Neural progenitor cell (in vitro differentiated cells): ENCODE results near the gene KIF16B. TPM values are rescaled to one million over a fixed set of nuclear protein-coding genes. Genes with fewer than 3 reads are reported as not detected.

Experiments used
- DNase-seq: peaks from one replicate; pipeline ENCODE4 v3.0.0-alpha.2; 2016; ENCODE audit warnings: low spot score
- H2AFZ ChIP-seq: fragments of 200-600 bp; sonication (generic); replicated peaks from 2 replicates; pipeline ENCODE4 v1.6.1; 2016; ENCODE audit warnings: antibody characterized with exemption
- H3F3A ChIP-seq: fragments of 200-600 bp; sonication (generic); 2 replicates; pipeline ENCODE4 v1.6.1; 2016; ENCODE audit warnings: antibody characterized with exemption, low read depth
- H3K27ac ChIP-seq: fragments of 200-600 bp; sonication (generic); 2 replicates; pipeline ENCODE4 v1.5.1; 2016; ENCODE audit warnings: mild to moderate bottlenecking
- H3K27me3 ChIP-seq: fragments of 200-600 bp; sonication (generic); 2 replicates; pipeline ENCODE4 v1.6.1; 2016; ENCODE audit warnings: mild to moderate bottlenecking, moderate library complexity
- H3K36me3 ChIP-seq: fragments of 200-600 bp; sonication (generic); 2 replicates; pipeline ENCODE4 v1.5.1; 2016
- H3K4me1 ChIP-seq: fragments of 200-600 bp; sonication (generic); 2 replicates; pipeline ENCODE4 v1.6.1; 2016; ENCODE audit warnings: mixed run types
- H3K4me2 ChIP-seq: fragments of 200-600 bp; sonication (generic); 2 replicates; pipeline ENCODE4 v1.6.1; 2016
- H3K4me3 ChIP-seq: fragments of 200-600 bp; sonication (generic); 2 replicates; pipeline ENCODE4 v1.5.1; 2016
- H3K79me2 ChIP-seq: fragments of 200-600 bp; sonication (generic); 2 replicates; pipeline ENCODE4 v1.6.1; 2016; ENCODE audit warnings: low read depth
- H3K9ac ChIP-seq: fragments of 200-600 bp; sonication (generic); 2 replicates; pipeline ENCODE4 v1.6.1; 2016
- H3K9me3 ChIP-seq: fragments of 200-600 bp; sonication (generic); 2 replicates; pipeline ENCODE4 v1.5.1; 2016; ENCODE audit warnings: low read depth
- H4K20me1 ChIP-seq: fragments of 200-600 bp; sonication (generic); 2 replicates; pipeline ENCODE4 v1.6.1; 2016; ENCODE audit warnings: low read depth
- H3K27ac Mint-ChIP-seq: 3 replicates; pipeline ENCODE4 v1.8.0; 2021; ENCODE audit warnings: mixed read lengths
- H3K27me3 Mint-ChIP-seq: 2 replicates; pipeline ENCODE4 v1.8.0; 2022; ENCODE audit warnings: low read depth, mild to moderate bottlenecking, inconsistent platforms, moderate library complexity, mixed read lengths; ENCODE audit not compliant: insufficient read depth
- H3K36me3 Mint-ChIP-seq: 3 replicates; pipeline ENCODE4 v1.8.0; 2021; ENCODE audit warnings: mixed read lengths
- H3K4me1 Mint-ChIP-seq: 3 replicates; pipeline ENCODE4 v1.8.0; 2021; ENCODE audit warnings: mixed read lengths
- H3K4me3 Mint-ChIP-seq: 3 replicates; pipeline ENCODE4 v1.8.0; 2021; ENCODE audit warnings: mild to moderate bottlenecking, moderate library complexity, mixed read lengths
- H3K9me3 Mint-ChIP-seq: 3 replicates; pipeline ENCODE4 v1.8.0; 2020; ENCODE audit warnings: mixed read lengths
- CTCF ChIP-seq: fragments of 200-600 bp; sonication (generic); IDR thresholded peaks from 2 replicates; pipeline ENCODE4 v1.5.1; 2017; ENCODE audit warnings: antibody characterized with exemption, mild to moderate bottlenecking
- EZH2 ChIP-seq: fragments of 200-600 bp; sonication (generic); IDR thresholded peaks from 2 replicates; pipeline ENCODE4 v1.6.1; 2017; ENCODE audit warnings: antibody characterized with exemption, mild to moderate bottlenecking, moderate library complexity
- EZH2phosphoT487 ChIP-seq: fragments of 200-600 bp; sonication (generic); IDR thresholded peaks from 2 replicates; pipeline ENCODE4 v1.6.1; 2017; ENCODE audit warnings: antibody characterized with exemption
- total RNA-seq: library from RNA; depleted of rRNA; stranded (reverse); fragments of >200 nt; gene quantifications from 2 replicates; pipeline ENCODE4 v1.2.3, GENCODE V29; 2015; ENCODE audit warnings: low replicate concordance

The KIF16B gene
- total RNA-seq, 1 donor from 2014 or later = 15.5 TPM

- no peaks in the 10 kb centered on the region for H3K79me2 ChIP-seq
- no peaks in the 10 kb centered on the region for H3K9me3 ChIP-seq
- no peak overlapping the region for H3K4me3 ChIP-seq
- H3K27me3 Mint-ChIP-seq = no peaks in the 10 kb centered on the region
- no peak overlapping the region for H3K4me3 Mint-ChIP-seq
- no peak overlapping the region for H2AFZ ChIP-seq
- no peak overlapping the region for H3K9ac ChIP-seq
- no peaks in the 10 kb centered on the region for H3K9me3 Mint-ChIP-seq
- H3K27ac ChIP-seq = no peak overlapping the region
- no peaks in the 10 kb centered on the region for H3K4me1 ChIP-seq
- no peak for TF ChIP-seq CTCF
- no peak for TF ChIP-seq EZH2
- no peak for TF ChIP-seq EZH2phosphoT487
- no peak overlapping the region for H3K27ac Mint-ChIP-seq
- peaks cover 8% of the 10 kb centered on the region for H3K36me3 Mint-ChIP-seq
- no peaks in the 10 kb centered on the region for H3K27me3 ChIP-seq
- no peaks in the 10 kb centered on the region for H3K36me3 ChIP-seq
- peaks cover 6% of the 10 kb centered on the region for H3K4me1 Mint-ChIP-seq
- no peak overlapping the region for H3K4me2 ChIP-seq
- no peak for DNase-seq
- H3F3A ChIP-seq = no peaks in the 10 kb centered on the region
- H4K20me1 ChIP-seq = no peaks in the 10 kb centered on the region
These were observed 178.5 kb downstream of the KIF16B start for GRCh38 chr20:16394784-16395183.

- H3K27me3 ChIP-seq = no peaks in the 10 kb centered on the region
- no peak overlapping the region for H2AFZ ChIP-seq
- H3K4me3 ChIP-seq = no peak overlapping the region
- H3K27ac ChIP-seq = no peak overlapping the region
- H3K4me1 ChIP-seq = no peaks in the 10 kb centered on the region
- H3K27ac Mint-ChIP-seq = no peak overlapping the region
- H3K36me3 ChIP-seq = no peaks in the 10 kb centered on the region
- no peak overlapping the region for H3K4me2 ChIP-seq
- no peak for TF ChIP-seq EZH2phosphoT487
- no peak for TF ChIP-seq EZH2
- no peak for TF ChIP-seq CTCF
- H3F3A ChIP-seq = no peaks in the 10 kb centered on the region
- H3K9ac ChIP-seq = no peak overlapping the region
- peaks cover 6% of the 10 kb centered on the region for H3K36me3 Mint-ChIP-seq
- H3K4me1 Mint-ChIP-seq = peaks cover 6% of the 10 kb centered on the region
- H3K9me3 ChIP-seq = no peaks in the 10 kb centered on the region
- H3K27me3 Mint-ChIP-seq = no peaks in the 10 kb centered on the region
- DNase-seq = no peak
- no peak overlapping the region for H3K4me3 Mint-ChIP-seq
- no peaks in the 10 kb centered on the region for H4K20me1 ChIP-seq
- no peaks in the 10 kb centered on the region for H3K79me2 ChIP-seq
- no peaks in the 10 kb centered on the region for H3K9me3 Mint-ChIP-seq
These were observed 179.4 kb downstream of the KIF16B start for GRCh38 chr20:16393836-16394235.

GRCh38 chr20:16393297-16393696 lies 180.0 kb downstream of the KIF16B start:
- no peak for DNase-seq
- Histone ChIP-seq H3K36me3 (no peaks in the 10 kb centered on the region), H3K27me3 (no peaks in the 10 kb centered on the region), H3K4me1 (no peaks in the 10 kb centered on the region), H3F3A (no peaks in the 10 kb centered on the region), H3K79me2 (no peaks in the 10 kb centered on the region), H3K9ac (no peak overlapping the region), H3K4me3 (no peak overlapping the region), H3K27ac (no peak overlapping the region), H3K4me2 (no peak overlapping the region), H3K9me3 (no peaks in the 10 kb centered on the region), H4K20me1 (no peaks in the 10 kb centered on the region), H2AFZ (no peak overlapping the region)
- Mint-ChIP-seq H3K9me3 (no peaks in the 10 kb centered on the region), H3K4me3 (no peak overlapping the region), H3K27me3 (no peaks in the 10 kb centered on the region), H3K36me3 (peaks cover 5% of the 10 kb centered on the region), H3K27ac (no peak overlapping the region), H3K4me1 (peaks cover 6% of the 10 kb centered on the region)
- TF ChIP-seq CTCF (no peak), EZH2phosphoT487 (no peak), EZH2 (no peak)

- peaks cover 5% of the 10 kb centered on the region for H3K36me3 Mint-ChIP-seq
- H3K4me2 ChIP-seq = no peak overlapping the region
- H3F3A ChIP-seq = no peaks in the 10 kb centered on the region
- no peaks in the 10 kb centered on the region for H3K79me2 ChIP-seq
- DNase-seq = no peak
- H3K27ac Mint-ChIP-seq = no peak overlapping the region
- H3K27me3 ChIP-seq = no peaks in the 10 kb centered on the region
- H2AFZ ChIP-seq = no peak overlapping the region
- H3K4me3 ChIP-seq = no peak overlapping the region
- TF ChIP-seq CTCF (no peak), EZH2 (no peak), EZH2phosphoT487 (no peak)
- H3K9me3 Mint-ChIP-seq = no peaks in the 10 kb centered on the region
- no peak overlapping the region for H3K9ac ChIP-seq
- H3K4me1 Mint-ChIP-seq = peaks cover 6% of the 10 kb centered on the region
- H4K20me1 ChIP-seq = no peaks in the 10 kb centered on the region
- H3K4me1 ChIP-seq = no peaks in the 10 kb centered on the region
- no peaks in the 10 kb centered on the region for H3K36me3 ChIP-seq
- no peak overlapping the region for H3K4me3 Mint-ChIP-seq
- H3K9me3 ChIP-seq = no peaks in the 10 kb centered on the region
- no peak overlapping the region for H3K27ac ChIP-seq
- H3K27me3 Mint-ChIP-seq = no peaks in the 10 kb centered on the region
These were observed 180.9 kb downstream of the KIF16B start for GRCh38 chr20:16392346-16392745.
